Thyroid gland (tissue), 4 donors: ENCODE data around the gene SGPP2.

ENCODE experiments used
- CTCF ChIP-seq, 6 experiments: fragments of 200-600 bp in 3 of 6; fragments of 450-650 bp in 3 of 6; sonication (generic) in 3 of 6; IDR thresholded peaks; one replicate each; pipeline ENCODE4 v1.5.1; 2016 to 2019; ENCODE audit warnings: antibody characterized with exemption in 6 of 6, mild to moderate bottlenecking in 2 of 6, inconsistent platforms in 1 of 6, moderate library complexity in 1 of 6
- POLR2A ChIP-seq, 2 donors: fragments of 450-650 bp; IDR thresholded peaks; one replicate each; pipeline ENCODE4 v1.6.1; 2017; ENCODE audit warnings: antibody characterized with exemption in 2 of 2, mild to moderate bottlenecking in 2 of 2, moderate library complexity in 1 of 2

GRCh38 chr2:222518570-222519381, 94.4 kb downstream of the SGPP2 start:
- TF ChIP-seq CTCF (IDR thresholded peaks at IDR 0.05) (no peak), POLR2A (IDR thresholded peaks at IDR 0.05) (no peak)
